Activated T-cell treated with anti-CD3 and anti-CD28 coated beads, Interleukin-2, amount 50 U/mL, for 24 hours (primary cell): ENCODE measurements around the gene CDK12.
A peak's percentile ranks its signal among the peaks of the same experiment; 100 is the strongest.
"Not testable (repeated sequence)": the region's sequence is repeated elsewhere in the genome, so short reads cannot be mapped to it uniquely, and the experiment has no call there.

ENCODE experiments used
- DNase-seq: peaks from one replicate; pipeline ENCODE4 v3.0.0-alpha.2; 2020
- H3K27ac Mint-ChIP-seq: 2 replicates; pipeline ENCODE4 v1.8.0; 2020; ENCODE audit warnings: mild to moderate bottlenecking, mixed read lengths
- H3K27me3 Mint-ChIP-seq: 2 replicates; pipeline ENCODE4 v1.8.0; 2020; ENCODE audit warnings: mixed read lengths
- H3K36me3 Mint-ChIP-seq: 2 replicates; pipeline ENCODE4 v1.8.0; 2020; ENCODE audit warnings: low read depth, mixed read lengths
- H3K4me1 Mint-ChIP-seq: 2 replicates; pipeline ENCODE4 v1.8.0; 2020; ENCODE audit warnings: low read depth, mixed read lengths
- H3K4me3 Mint-ChIP-seq: 2 replicates; pipeline ENCODE4 v1.8.0; 2020; ENCODE audit warnings: mild to moderate bottlenecking, moderate library complexity, mixed read lengths
- H3K9me3 Mint-ChIP-seq: 2 replicates; pipeline ENCODE4 v1.8.0; 2020; ENCODE audit warnings: mixed read lengths

The CDK12 gene

DNA sequence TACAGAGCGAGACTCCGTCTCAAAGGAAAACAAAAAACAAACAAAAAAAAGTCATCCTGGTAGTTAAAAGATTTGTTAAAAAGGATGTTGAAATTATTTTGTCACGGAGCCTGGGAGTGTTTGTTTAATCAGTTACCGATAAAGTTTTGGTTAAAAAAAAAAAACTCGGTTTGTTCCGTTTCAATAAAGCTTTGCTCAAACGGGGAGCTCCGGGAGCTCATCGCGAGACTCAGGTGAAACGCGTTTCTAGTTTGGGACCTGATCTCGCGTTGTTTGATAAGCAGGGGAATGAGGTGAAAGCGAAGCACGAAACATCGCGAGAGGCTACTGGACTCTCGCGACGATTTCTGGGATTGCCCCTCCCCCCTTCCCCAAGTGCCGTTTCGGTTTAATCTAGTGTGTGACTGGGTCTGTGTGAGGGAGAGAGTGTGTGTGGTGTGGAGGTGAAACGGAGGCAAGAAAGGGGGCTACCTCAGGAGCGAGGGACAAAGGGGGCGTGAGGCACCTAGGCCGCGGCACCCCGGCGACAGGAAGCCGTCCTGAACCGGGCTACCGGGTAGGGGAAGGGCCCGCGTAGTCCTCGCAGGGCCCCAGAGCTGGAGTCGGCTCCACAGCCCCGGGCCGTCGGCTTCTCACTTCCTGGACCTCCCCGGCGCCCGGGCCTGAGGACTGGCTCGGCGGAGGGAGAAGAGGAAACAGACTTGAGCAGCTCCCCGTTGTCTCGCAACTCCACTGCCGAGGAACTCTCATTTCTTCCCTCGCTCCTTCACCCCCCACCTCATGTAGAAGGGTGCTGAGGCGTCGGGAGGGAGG is at the start of gene CDK12:
Gene CDK12, plus strand, starts transcription at position 374 of the 813 bp plus-strand sequence. CDS start 586 bp downstream, outside the sequence.
- H3K9me3 Mint-ChIP-seq = no peaks in the 10 kb centered on the region
- H3K27ac Mint-ChIP-seq = peak within 1 kb of the TSS; percentile 98
- peak within 1 kb of the TSS; percentile 89 for H3K4me3 Mint-ChIP-seq
- peaks cover 46% of the 10 kb centered on the region for H3K36me3 Mint-ChIP-seq
- no peaks in the 10 kb centered on the region for H3K27me3 Mint-ChIP-seq
- peaks cover 31% of the 10 kb centered on the region for H3K4me1 Mint-ChIP-seq
- DNase-seq = peak; percentile 94

DNA sequence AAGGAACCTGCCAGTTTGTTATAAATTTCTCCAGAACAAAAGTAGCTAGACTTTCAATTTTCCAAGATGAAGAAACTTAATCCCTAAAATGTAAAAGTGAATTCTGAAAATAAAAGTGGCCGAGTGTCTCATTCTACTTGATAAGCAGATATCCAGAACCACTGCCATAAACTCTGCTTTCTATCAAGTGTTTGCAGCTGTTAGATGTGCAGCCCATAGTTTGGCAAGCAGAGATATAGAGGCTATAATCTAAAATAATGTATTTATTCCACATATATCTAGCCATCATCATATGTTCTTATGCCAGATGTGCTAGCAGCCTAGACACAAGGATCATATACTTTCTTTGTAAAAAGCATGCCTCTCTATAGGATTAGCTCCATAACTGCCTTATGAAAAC is 45.1 kb upstream of the CDK12 start:
- Mint-ChIP-seq H3K27ac (no peak overlapping the region), H3K4me1 (no peaks in the 10 kb centered on the region), H3K9me3 (no peaks in the 10 kb centered on the region), H3K36me3 (peaks cover 84% of the 10 kb centered on the region), H3K27me3 (no peaks in the 10 kb centered on the region), H3K4me3 (no peak overlapping the region)
- no peak for DNase-seq

DNA sequence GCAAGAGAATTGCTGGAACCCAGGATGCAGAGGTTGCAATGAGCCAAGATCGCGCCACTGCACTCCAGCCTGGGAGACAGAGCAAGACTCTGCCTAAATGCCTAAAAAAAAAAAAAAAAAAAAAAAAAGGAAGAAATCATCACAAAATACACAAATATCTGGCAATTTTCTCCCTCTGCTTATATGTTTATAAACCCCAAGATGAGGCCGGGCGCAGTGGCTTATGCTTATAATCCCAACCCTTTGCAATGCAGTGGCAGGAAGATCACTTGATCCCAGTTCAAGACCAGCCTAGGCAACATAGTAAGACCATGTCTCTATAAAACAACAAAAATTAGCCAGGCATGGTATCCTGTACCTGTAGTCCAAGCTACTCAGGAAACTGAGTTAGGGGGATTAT is 31.7 kb upstream of the CDK12 start:
- DNase-seq = peak; percentile 2
- no peak overlapping the region for H3K27ac Mint-ChIP-seq
- H3K36me3 Mint-ChIP-seq = peaks cover 89% of the 10 kb centered on the region
- no peaks in the 10 kb centered on the region for H3K27me3 Mint-ChIP-seq
- no peaks in the 10 kb centered on the region for H3K9me3 Mint-ChIP-seq
- H3K4me3 Mint-ChIP-seq = no peak overlapping the region
- H3K4me1 Mint-ChIP-seq = no peaks in the 10 kb centered on the region

DNA sequence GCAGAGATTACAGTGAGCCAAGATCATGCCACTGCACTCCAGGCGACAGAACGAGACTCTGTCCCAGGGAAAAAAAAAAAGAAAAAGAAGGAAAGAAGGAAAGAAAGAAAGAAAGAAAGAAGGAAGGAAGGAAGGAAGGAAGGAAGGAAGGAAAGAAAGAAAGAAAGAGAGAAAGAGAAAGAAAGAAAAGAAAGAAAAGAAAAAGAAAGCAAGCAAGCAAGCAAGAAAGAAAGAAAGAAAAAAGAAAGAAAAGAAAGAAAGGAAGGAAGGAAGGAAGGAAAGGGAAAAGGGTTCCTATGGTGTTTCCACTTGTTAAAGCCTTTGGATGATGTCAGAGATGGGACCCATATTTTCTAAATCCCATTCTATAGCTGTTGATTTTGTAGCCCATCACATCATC is 21.4 kb upstream of the CDK12 start:
- not testable (repeated sequence) for H3K9me3 Mint-ChIP-seq, H3K4me1 Mint-ChIP-seq, H3K4me3 Mint-ChIP-seq, DNase-seq, H3K27me3 Mint-ChIP-seq
- peaks cover 87% of the 10 kb centered on the region for H3K36me3 Mint-ChIP-seq
- peak overlapping the region; percentile 61 for H3K27ac Mint-ChIP-seq

DNA sequence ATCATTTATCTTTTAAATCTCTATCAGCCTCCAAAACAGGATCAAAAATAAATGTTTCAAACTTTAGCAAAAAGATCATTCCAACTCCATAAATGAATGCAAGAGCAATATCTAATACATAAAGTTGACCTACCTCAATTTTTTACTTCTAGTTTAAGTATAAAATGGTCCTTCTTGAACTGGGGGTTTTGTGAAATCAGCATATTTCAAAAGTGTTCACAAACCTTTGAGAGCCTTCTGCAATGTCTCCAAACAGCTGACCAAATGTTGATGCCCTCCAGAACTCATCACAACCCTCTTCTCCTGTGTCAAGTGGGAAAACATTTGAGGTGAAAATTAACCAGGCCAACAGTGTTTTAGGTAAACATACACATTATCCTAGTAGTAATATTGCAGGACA is 18.0 kb upstream of the CDK12 start:
- peaks cover 87% of the 10 kb centered on the region for H3K36me3 Mint-ChIP-seq
- H3K27me3 Mint-ChIP-seq = no peaks in the 10 kb centered on the region
- no peak overlapping the region for H3K27ac Mint-ChIP-seq
- H3K4me1 Mint-ChIP-seq = peaks cover 11% of the 10 kb centered on the region
- H3K9me3 Mint-ChIP-seq = no peaks in the 10 kb centered on the region
- DNase-seq = no peak
- H3K4me3 Mint-ChIP-seq = no peak overlapping the region

DNA sequence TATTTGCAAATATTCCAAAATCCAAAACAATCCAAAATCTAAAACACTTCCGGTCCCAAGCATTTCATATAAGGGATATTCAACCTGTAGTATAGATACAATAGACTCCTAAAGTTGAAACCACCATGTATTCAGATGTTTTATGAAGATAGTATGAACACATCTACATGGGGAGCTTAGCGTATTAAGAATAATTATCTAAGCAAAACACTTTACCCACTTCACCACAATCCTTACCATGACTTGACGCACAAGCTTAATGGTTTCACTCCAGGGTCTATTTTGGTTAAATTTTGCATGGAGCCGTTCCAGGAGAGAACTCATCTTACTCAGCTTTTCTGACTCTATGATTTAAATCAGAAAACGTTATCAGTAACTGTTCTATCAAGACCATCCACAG is 13.7 kb upstream of the CDK12 start:
- no peaks in the 10 kb centered on the region for H3K9me3 Mint-ChIP-seq
- H3K4me1 Mint-ChIP-seq = peaks cover 28% of the 10 kb centered on the region
- H3K36me3 Mint-ChIP-seq = peaks cover 67% of the 10 kb centered on the region
- peak overlapping the region; percentile 55 for H3K27ac Mint-ChIP-seq
- no peaks in the 10 kb centered on the region for H3K27me3 Mint-ChIP-seq
- no peak for DNase-seq
- H3K4me3 Mint-ChIP-seq = no peak overlapping the region

DNA sequence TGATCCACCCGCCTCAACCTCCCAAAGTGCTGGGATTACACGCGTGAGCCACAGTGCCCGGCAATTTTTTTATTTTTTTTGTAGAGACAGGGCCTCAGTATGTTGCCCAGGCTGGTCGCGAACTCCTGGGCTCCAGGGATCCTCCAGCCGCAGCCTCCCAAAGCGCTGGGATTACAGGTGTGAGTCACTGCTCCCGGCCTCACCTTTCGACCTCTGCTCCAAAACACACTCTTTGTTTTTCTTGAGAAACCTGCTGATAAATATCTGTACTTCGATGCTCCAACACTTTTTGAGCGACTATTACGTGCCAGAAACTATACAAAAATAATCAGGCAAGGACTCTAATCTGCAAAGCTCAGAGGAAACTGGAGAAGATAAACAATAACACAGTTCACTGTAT is 11.2 kb upstream of the CDK12 start:
- Mint-ChIP-seq H3K27ac (peak overlapping the region; percentile 99), H3K4me3 (peak overlapping the region; percentile 99), H3K4me1 (peaks cover 35% of the 10 kb centered on the region), H3K27me3 (no peaks in the 10 kb centered on the region), H3K36me3 (peaks cover 48% of the 10 kb centered on the region), H3K9me3 (no peaks in the 10 kb centered on the region)
- no peak for DNase-seq

DNA sequence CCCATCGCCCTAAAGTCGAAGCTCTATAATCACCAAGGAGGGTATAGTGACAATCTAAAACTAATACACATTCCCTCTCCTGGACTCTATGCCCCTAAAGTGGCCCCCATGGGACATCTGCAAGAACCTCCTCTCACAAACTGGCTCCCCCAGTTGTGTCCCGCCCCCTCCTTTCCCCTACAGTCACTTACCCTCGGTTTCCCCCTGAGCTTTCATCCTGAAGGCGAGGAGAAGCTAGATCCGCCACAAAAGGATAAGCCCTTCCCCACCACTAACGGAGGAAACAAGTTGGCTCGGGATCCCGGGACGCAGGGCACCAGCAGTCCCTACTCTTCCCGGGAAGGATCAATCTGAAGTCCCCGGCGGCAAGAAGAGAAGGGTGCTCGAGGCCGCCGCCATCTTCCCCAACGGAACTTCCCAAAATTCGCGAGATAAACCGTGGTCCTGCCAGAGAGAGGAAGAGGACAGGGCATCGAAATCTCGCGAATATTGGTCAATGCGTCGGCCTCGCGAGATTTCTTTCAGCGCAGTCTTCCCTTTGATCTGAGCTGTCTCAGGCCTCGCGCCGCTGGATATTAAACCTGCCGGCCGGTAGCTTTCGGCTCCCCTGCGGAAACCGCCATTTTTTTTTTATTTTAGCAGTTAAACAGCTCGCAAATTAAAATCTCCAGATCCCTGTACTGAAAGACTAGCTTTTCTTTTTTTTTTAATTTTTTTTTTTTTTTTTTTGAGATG is 10.3 kb upstream of the CDK12 start, which contains the start of gene MED1:
Gene MED1, minus strand, starts transcription at position 417 of the 735 bp plus-strand sequence. Its CDS starts 201 bp downstream, at position 216.
- H3K36me3 Mint-ChIP-seq = peaks cover 40% of the 10 kb centered on the region
- DNase-seq = peak; percentile 90
- H3K9me3 Mint-ChIP-seq = no peaks in the 10 kb centered on the region
- no peaks in the 10 kb centered on the region for H3K27me3 Mint-ChIP-seq
- H3K4me1 Mint-ChIP-seq = peaks cover 35% of the 10 kb centered on the region
- peak within 1 kb of the TSS; percentile 99 for H3K27ac Mint-ChIP-seq
- peak within 1 kb of the TSS; percentile 99 for H3K4me3 Mint-ChIP-seq

DNA sequence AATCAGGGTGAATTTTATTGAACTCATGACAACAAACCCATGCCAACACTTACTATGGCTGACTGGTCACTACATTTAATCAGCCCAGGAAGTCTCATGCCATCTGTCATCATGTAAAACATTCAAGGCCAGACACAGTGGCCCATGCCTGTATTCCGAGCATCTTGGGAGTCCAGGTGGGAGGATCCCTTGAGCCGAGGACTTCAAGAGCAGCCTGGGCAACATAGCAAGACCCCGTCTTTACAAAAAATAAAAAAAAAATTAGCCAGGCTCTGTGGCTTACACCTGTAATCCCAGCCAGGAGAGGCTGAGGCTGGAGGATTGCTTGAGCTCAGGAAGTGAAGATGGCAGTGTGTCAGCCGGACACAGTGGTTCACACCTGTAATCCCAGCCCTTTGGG is 5.4 kb upstream of the CDK12 start:
- H3K36me3 Mint-ChIP-seq = peaks cover 4% of the 10 kb centered on the region
- H3K27ac Mint-ChIP-seq = no peak overlapping the region
- H3K9me3 Mint-ChIP-seq = no peaks in the 10 kb centered on the region
- H3K4me3 Mint-ChIP-seq = no peak overlapping the region
- H3K4me1 Mint-ChIP-seq = peaks cover 21% of the 10 kb centered on the region
- H3K27me3 Mint-ChIP-seq = no peaks in the 10 kb centered on the region
- DNase-seq = no peak

DNA sequence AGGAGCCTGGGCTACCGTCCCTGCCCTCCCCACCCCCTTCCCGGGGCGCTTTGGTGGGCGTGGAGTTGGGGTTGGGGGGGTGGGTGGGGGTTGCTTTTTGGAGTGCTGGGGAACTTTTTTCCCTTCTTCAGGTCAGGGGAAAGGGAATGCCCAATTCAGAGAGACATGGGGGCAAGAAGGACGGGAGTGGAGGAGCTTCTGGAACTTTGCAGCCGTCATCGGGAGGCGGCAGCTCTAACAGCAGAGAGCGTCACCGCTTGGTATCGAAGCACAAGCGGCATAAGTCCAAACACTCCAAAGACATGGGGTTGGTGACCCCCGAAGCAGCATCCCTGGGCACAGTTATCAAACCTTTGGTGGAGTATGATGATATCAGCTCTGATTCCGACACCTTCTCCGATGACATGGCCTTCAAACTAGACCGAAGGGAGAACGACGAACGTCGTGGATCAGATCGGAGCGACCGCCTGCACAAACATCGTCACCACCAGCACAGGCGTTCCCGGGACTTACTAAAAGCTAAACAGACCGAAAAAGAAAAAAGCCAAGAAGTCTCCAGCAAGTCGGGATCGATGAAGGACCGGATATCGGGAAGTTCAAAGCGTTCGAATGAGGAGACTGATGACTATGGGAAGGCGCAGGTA is 762 bp downstream of the CDK12 start:
- Mint-ChIP-seq H3K4me3 (peak overlapping the region; percentile 89), H3K9me3 (no peaks in the 10 kb centered on the region), H3K36me3 (peaks cover 51% of the 10 kb centered on the region), H3K27ac (peak overlapping the region; percentile 98), H3K27me3 (no peaks in the 10 kb centered on the region), H3K4me1 (peaks cover 35% of the 10 kb centered on the region)
- DNase-seq = no peak

DNA sequence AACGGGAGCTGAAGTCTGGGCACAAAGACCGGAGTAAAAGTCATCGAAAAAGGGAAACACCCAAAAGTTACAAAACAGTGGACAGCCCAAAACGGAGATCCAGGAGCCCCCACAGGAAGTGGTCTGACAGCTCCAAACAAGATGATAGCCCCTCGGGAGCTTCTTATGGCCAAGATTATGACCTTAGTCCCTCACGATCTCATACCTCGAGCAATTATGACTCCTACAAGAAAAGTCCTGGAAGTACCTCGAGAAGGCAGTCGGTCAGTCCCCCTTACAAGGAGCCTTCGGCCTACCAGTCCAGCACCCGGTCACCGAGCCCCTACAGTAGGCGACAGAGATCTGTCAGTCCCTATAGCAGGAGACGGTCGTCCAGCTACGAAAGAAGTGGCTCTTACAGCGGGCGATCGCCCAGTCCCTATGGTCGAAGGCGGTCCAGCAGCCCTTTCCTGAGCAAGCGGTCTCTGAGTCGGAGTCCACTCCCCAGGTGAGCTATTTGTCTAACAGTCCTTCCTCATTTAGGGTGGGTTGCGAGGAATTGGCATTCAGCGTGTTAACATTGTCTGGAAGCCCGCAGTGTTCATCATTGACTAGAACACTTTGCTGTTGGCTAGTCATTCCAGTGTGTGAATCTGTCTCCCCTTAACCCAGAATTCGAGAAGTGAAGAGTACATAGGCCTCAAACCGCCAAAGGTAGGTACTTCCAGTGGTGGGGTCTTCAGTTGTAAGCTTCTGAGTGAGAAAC is 1.5 kb downstream of the CDK12 start:
- Mint-ChIP-seq H3K27ac (peak overlapping the region; percentile 98), H3K36me3 (peaks cover 58% of the 10 kb centered on the region), H3K27me3 (no peaks in the 10 kb centered on the region), H3K4me3 (peak overlapping the region; percentile 89), H3K4me1 (peaks cover 42% of the 10 kb centered on the region), H3K9me3 (no peaks in the 10 kb centered on the region)
- peak; percentile 35 for DNase-seq

DNA sequence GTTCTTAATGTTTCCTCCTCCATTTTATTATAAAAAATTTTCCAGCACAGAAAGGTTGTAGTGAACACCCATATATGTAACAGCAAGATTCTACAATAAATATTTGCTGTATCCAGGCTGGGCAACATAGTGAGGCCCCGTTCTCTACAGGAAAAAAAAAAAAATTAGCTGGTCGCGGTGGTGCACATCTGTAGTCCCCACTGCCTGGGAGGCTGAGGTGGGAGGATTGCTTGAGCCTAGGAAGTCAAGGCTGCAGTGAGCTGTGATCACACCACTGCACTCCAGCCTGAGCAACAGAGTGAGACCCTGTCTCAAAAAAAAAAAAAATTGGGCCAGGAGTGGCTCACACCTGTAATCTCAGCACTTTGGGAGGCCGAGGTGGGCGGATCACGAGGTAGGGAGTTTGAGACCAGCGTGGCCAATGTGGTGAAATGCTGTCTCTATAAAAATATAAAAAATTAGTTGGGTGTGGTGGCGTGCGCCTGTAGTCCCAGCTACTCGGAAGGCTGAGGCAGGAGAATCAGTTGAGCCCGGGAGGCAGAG is 3.4 kb downstream of the CDK12 start:
- H3K27me3 Mint-ChIP-seq, DNase-seq, H3K9me3 Mint-ChIP-seq: not testable (repeated sequence)
- peak overlapping the region; percentile 89 for H3K4me3 Mint-ChIP-seq
- H3K36me3 Mint-ChIP-seq = peaks cover 72% of the 10 kb centered on the region
- peaks cover 42% of the 10 kb centered on the region for H3K4me1 Mint-ChIP-seq
- peak overlapping the region; percentile 79 for H3K27ac Mint-ChIP-seq

DNA sequence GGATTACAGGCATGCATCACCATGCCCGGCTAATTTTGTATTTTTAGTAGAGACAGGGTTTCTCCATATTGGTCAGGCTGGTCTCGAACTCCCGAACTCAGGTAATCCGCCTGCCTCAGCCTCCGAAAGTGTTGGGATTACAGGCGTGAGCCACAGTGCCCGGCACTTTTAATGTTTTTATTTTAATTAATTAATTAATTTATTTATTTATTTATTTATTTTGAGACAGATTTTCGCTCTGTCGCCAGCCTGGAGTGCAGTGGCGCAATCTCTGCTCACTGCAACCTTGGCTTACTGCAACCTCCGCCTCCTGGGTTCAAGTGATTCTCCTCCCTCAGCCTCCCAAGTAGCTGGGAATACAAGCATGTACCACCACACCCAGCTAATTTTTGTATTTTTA is 7.3 kb downstream of the CDK12 start:
- H3K4me1 Mint-ChIP-seq = peaks cover 38% of the 10 kb centered on the region
- DNase-seq, H3K27ac Mint-ChIP-seq, H3K9me3 Mint-ChIP-seq, H3K4me3 Mint-ChIP-seq, H3K27me3 Mint-ChIP-seq: not testable (repeated sequence)
- peaks cover 82% of the 10 kb centered on the region for H3K36me3 Mint-ChIP-seq

DNA sequence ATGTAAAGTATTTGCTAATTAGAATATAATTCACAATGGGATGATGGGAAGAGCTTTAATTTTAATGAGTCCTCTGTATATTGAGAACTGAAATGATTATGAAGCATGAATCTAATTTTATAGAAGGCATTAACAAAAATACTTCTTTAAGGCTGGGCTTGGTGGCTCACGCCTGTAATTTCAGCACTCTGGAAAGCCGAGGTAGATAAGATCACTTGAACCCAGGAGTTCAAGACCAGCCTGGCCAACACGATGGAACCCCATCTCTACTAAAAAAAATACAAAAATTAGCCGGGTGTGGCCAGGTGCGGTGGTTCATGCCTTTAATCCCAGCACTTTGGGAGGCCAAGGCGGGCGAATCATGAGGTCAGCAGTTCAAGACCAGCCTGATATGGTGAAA is 12.0 kb downstream of the CDK12 start:
- H3K27me3 Mint-ChIP-seq = no peaks in the 10 kb centered on the region
- no peak for DNase-seq
- no peak overlapping the region for H3K27ac Mint-ChIP-seq
- H3K4me3 Mint-ChIP-seq = no peak overlapping the region
- H3K36me3 Mint-ChIP-seq = peaks cover 73% of the 10 kb centered on the region
- H3K9me3 Mint-ChIP-seq = no peaks in the 10 kb centered on the region
- peaks cover 8% of the 10 kb centered on the region for H3K4me1 Mint-ChIP-seq
